Stimulated activated CD8-positive, alpha-beta memory T cell treated with anti-CD3 and anti-CD28 coated beads, Interleukin-12 subunit alpha, Interleukin-12 subunit beta, amount 100 ng/mL, for 4 hours (primary cell): ENCODE results near the gene RSAD2.
"Not testable (repeated sequence)": the region's sequence is repeated elsewhere in the genome, so short reads cannot be mapped to it uniquely, and the experiment has no call there.

Experiments used
- DNase-seq: peaks from one replicate; pipeline ENCODE4 v3.0.0-alpha.2; 2020; ENCODE audit warnings: low read depth

The RSAD2 gene

GRCh38 chr2:6877402-6878304 lies at the start of gene RSAD2:
Gene RSAD2, plus strand, starts transcription at chr2:6877777. Its CDS starts 24 bp downstream, at chr2:6877801.
- peak; percentile 6 for DNase-seq

- no peak for DNase-seq
Measured at GRCh38 chr2:6828299-6828584, 49.3 kb upstream of the RSAD2 start.

GRCh38 chr2:6831229-6831628 lies 46.3 kb upstream of the RSAD2 start:
- DNase-seq: no peak

GRCh38 chr2:6832596-6833299 lies 44.8 kb upstream of the RSAD2 start:
- DNase-seq: no peak

GRCh38 chr2:6833300-6833604 lies 44.3 kb upstream of the RSAD2 start:
- no peak for DNase-seq

- no peak for DNase-seq
Measured at GRCh38 chr2:6834163-6834562, 43.4 kb upstream of the RSAD2 start.

GRCh38 chr2:6835467-6835866 lies 42.1 kb upstream of the RSAD2 start:
- no peak for DNase-seq

GRCh38 chr2:6838673-6839319 lies 38.8 kb upstream of the RSAD2 start:
- no peak for DNase-seq

GRCh38 chr2:6841537-6842287 lies 35.9 kb upstream of the RSAD2 start:
- no peak for DNase-seq

GRCh38 chr2:6845312-6845711 lies 32.3 kb upstream of the RSAD2 start:
- no peak for DNase-seq

GRCh38 chr2:6845903-6846302 lies 31.7 kb upstream of the RSAD2 start:
- no peak for DNase-seq

GRCh38 chr2:6846540-6846939 lies 31.0 kb upstream of the RSAD2 start:
- DNase-seq: no peak

GRCh38 chr2:6846967-6847681 lies 30.5 kb upstream of the RSAD2 start:
- no peak for DNase-seq

GRCh38 chr2:6852195-6852594 lies 25.4 kb upstream of the RSAD2 start:
- no peak for DNase-seq

- DNase-seq: no peak
Measured at GRCh38 chr2:6854416-6854815, 23.2 kb upstream of the RSAD2 start.

- no peak for DNase-seq
Measured at GRCh38 chr2:6855860-6856547, 21.6 kb upstream of the RSAD2 start.

- DNase-seq: no peak
Measured at GRCh38 chr2:6856548-6856920, 21.0 kb upstream of the RSAD2 start.

- not testable (repeated sequence) for DNase-seq
Measured at GRCh38 chr2:6858466-6859027, 19.0 kb upstream of the RSAD2 start.

GRCh38 chr2:6860296-6860695 lies 17.3 kb upstream of the RSAD2 start:
- no peak for DNase-seq

GRCh38 chr2:6863792-6864191 lies 13.8 kb upstream of the RSAD2 start:
- no peak for DNase-seq

- no peak for DNase-seq
Measured at GRCh38 chr2:6864231-6864754, 13.3 kb upstream of the RSAD2 start.
